ENCODE data around the gene ANO7.

ANO7 gene

DNA sequence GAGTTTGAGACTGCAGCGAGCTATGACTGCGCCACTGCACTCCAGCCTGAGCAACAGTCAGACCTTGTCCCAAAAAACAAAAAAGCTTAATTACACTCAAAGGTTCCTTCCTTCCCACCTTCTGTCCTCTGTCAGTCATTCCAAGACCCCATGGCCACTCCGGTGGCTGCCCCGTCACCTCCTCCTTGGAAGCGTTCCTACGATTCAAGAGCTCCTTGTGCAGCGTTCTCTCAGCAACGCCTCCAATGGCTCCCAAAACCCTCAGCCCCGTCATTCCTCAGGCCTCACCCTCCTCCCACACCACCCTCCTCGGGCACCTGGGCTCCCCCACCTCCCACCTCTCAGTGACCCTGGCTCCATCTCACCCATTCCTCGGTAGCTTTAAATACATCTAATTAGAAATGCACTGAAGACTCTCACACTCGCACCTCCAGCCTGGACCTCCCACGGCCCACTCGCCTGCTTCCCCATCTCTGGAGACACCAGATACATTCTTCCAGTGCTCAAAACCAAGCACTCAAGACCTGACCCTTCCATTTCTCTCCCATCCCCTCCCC lies 47.2 kb upstream of the ANO7 start:
- no peaks in the 10 kb centered on the region for H3K4me1 ChIP-seq (ENCODE audit: insufficient read depth, low read length)
- H3K9me3 ChIP-seq (ENCODE audit: insufficient read depth, low read length, severe bottlenecking): no peaks in the 10 kb centered on the region
- DNase-seq (no peak), ATAC-seq (ENCODE audit: insufficient read depth, low read depth) (no peak)
- no peak overlapping the region for H3K9ac ChIP-seq (ENCODE audit: low read depth, low read length)
- no peaks in the 10 kb centered on the region for H3K27me3 ChIP-seq (ENCODE audit: insufficient read depth, low read length, poor library complexity)
- H3K79me2 ChIP-seq (ENCODE audit: insufficient read depth, low read length): peaks cover 34% of the 10 kb centered on the region
- no peak overlapping the region for H3K27ac ChIP-seq (ENCODE audit: low read length)
- TF ChIP-seq, protein P1, sequence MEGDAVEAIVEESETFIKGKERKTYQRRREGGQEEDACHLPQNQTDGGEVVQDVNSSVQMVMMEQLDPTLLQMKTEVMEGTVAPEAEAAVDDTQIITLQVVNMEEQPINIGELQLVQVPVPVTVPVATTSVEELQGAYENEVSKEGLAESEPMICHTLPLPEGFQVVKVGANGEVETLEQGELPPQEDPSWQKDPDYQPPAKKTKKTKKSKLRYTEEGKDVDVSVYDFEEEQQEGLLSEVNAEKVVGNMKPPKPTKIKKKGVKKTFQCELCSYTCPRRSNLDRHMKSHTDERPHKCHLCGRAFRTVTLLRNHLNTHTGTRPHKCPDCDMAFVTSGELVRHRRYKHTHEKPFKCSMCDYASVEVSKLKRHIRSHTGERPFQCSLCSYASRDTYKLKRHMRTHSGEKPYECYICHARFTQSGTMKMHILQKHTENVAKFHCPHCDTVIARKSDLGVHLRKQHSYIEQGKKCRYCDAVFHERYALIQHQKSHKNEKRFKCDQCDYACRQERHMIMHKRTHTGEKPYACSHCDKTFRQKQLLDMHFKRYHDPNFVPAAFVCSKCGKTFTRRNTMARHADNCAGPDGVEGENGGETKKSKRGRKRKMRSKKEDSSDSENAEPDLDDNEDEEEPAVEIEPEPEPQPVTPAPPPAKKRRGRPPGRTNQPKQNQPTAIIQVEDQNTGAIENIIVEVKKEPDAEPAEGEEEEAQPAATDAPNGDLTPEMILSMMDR (IDR thresholded peaks at IDR 0.05; ENCODE audit: borderline replicate concordance, extremely low read depth, low read length, poor library complexity, severe bottlenecking): no peak
- TF ChIP-seq EZH2 (IDR thresholded peaks at IDR 0.05; ENCODE audit: borderline replicate concordance, low read depth, low read length, severe bottlenecking): no peak
- H3K4me3 ChIP-seq (ENCODE audit: low read depth in 1 of 2, low read length in 2 of 2): no peak overlapping the region
- no peak overlapping the region for H3K4me2 ChIP-seq (ENCODE audit: insufficient read depth, low read length)
- peaks cover 60% of the 10 kb centered on the region for H3K36me3 ChIP-seq (ENCODE audit: insufficient read depth, low read length)
- no peak overlapping the region for H2AFZ ChIP-seq (ENCODE audit: low read depth, low read length)
- peaks cover 33% of the 10 kb centered on the region; the same call in 1 of the 2 replicates for H4K20me1 ChIP-seq (ENCODE audit: insufficient read depth, low read length)

DNA sequence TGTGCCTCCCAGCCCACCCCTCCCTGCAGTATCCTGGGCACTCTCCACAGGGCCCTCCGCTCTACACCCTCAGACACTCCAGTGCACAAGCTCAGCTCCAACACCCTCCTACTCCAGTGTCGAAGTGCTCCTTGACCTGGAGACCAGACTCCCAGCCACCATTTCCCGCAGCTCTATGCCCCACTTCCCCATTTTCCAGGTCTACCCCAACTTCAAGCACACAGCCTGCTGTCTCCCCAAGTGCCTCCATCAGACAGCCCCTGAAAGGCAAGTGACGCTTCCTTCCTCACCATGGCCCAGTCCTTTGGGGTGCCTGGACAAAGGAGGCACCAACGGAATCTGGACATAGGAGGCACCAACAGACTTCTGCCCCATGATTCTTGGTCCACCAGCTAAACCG lies 46.4 kb upstream of the ANO7 start:
- DNase-seq: no peak
- Histone ChIP-seq H3K36me3 (ENCODE audit: insufficient read depth, low read length) (peaks cover 53% of the 10 kb centered on the region), H3K79me2 (ENCODE audit: insufficient read depth, low read length) (peaks cover 34% of the 10 kb centered on the region), H3K4me1 (ENCODE audit: insufficient read depth, low read length) (peaks cover 5% of the 10 kb centered on the region; the same call in 1 of the 2 replicates), H3K9ac (ENCODE audit: low read depth, low read length) (no peak overlapping the region), H4K20me1 (ENCODE audit: insufficient read depth, low read length) (peaks cover 37% of the 10 kb centered on the region; the same call in 1 of the 2 replicates), H3K27ac (ENCODE audit: low read length) (no peak overlapping the region), H3K27me3 (ENCODE audit: insufficient read depth, low read length, poor library complexity) (no peaks in the 10 kb centered on the region), H2AFZ (ENCODE audit: low read depth, low read length) (no peak overlapping the region), H3K4me3 (ENCODE audit: low read depth in 1 of 2, low read length in 2 of 2) (no peak overlapping the region), H3K4me2 (ENCODE audit: insufficient read depth, low read length) (no peak overlapping the region), H3K9me3 (ENCODE audit: insufficient read depth, low read length, severe bottlenecking) (no peaks in the 10 kb centered on the region)
- TF ChIP-seq, protein P1 (IDR thresholded peaks at IDR 0.05; ENCODE audit: borderline replicate concordance, extremely low read depth, low read length, poor library complexity, severe bottlenecking): no peak
- TF ChIP-seq EZH2 (IDR thresholded peaks at IDR 0.05; ENCODE audit: borderline replicate concordance, low read depth, low read length, severe bottlenecking): no peak
- no peak for ATAC-seq (ENCODE audit: insufficient read depth, low read depth)

GRCh38 chr2:241142593-241142992 lies 45.9 kb upstream of the ANO7 start:
- peaks cover 47% of the 10 kb centered on the region for H3K36me3 ChIP-seq (ENCODE audit: insufficient read depth, low read length)
- H3K9ac ChIP-seq (ENCODE audit: low read depth, low read length): no peak overlapping the region
- ATAC-seq (ENCODE audit: insufficient read depth, low read depth): no peak
- no peak overlapping the region for H2AFZ ChIP-seq (ENCODE audit: low read depth, low read length)
- H3K27me3 ChIP-seq (ENCODE audit: insufficient read depth, low read length, poor library complexity): no peaks in the 10 kb centered on the region
- no peak overlapping the region for H3K27ac ChIP-seq (ENCODE audit: low read length)
- H3K79me2 ChIP-seq (ENCODE audit: insufficient read depth, low read length): peaks cover 35% of the 10 kb centered on the region
- no peak overlapping the region for H3K4me2 ChIP-seq (ENCODE audit: insufficient read depth, low read length)
- peaks cover 5% of the 10 kb centered on the region; the same call in 1 of the 2 replicates for H3K4me1 ChIP-seq (ENCODE audit: insufficient read depth, low read length)
- DNase-seq: no peak
- no peaks in the 10 kb centered on the region for H3K9me3 ChIP-seq (ENCODE audit: insufficient read depth, low read length, severe bottlenecking)
- no peak overlapping the region for H3K4me3 ChIP-seq (ENCODE audit: low read depth in 1 of 2, low read length in 2 of 2)
- peaks cover 37% of the 10 kb centered on the region; the same call in 1 of the 2 replicates for H4K20me1 ChIP-seq (ENCODE audit: insufficient read depth, low read length)
- TF ChIP-seq, protein P1 (IDR thresholded peaks at IDR 0.05; ENCODE audit: borderline replicate concordance, extremely low read depth, low read length, poor library complexity, severe bottlenecking): no peak
- TF ChIP-seq EZH2 (IDR thresholded peaks at IDR 0.05; ENCODE audit: borderline replicate concordance, low read depth, low read length, severe bottlenecking): no peak

All from DND-41 (cell line).